ENCODE data around the gene FRRS1.
"Not testable (repeated sequence)": the region's sequence is repeated elsewhere in the genome, so short reads cannot be mapped to it uniquely, and the experiment has no call there.

The FRRS1 gene

GRCh38 chr1:99768104-99768503, 1.7 kb upstream of the FRRS1 start:
- DNase-seq (ENCODE audit: low read depth in 2 of 2), result no peak

GRCh38 chr1:99764909-99765308, 1.5 kb downstream of the FRRS1 start:
- no peak for DNase-seq (ENCODE audit: low read depth in 2 of 2)

GRCh38 chr1:99764439-99764838, 2.0 kb downstream of the FRRS1 start:
- DNase-seq (ENCODE audit: low read depth in 2 of 2), result no peak

- DNase-seq (ENCODE audit: low read depth in 2 of 2), result no peak
Measured at GRCh38 chr1:99763956-99764355, 2.5 kb downstream of the FRRS1 start.

- DNase-seq (ENCODE audit: low read depth in 2 of 2), result no peak
Measured at GRCh38 chr1:99761774-99762173, 4.7 kb downstream of the FRRS1 start.

- no peak for DNase-seq (ENCODE audit: low read depth in 2 of 2)
Measured at GRCh38 chr1:99759518-99760160, 6.8 kb downstream of the FRRS1 start.

- DNase-seq (ENCODE audit: low read depth in 2 of 2), result not testable (repeated sequence)
Measured at GRCh38 chr1:99758686-99759517, 7.5 kb downstream of the FRRS1 start.

- DNase-seq (ENCODE audit: low read depth in 2 of 2), result no peak
Measured at GRCh38 chr1:99758073-99758511, 8.3 kb downstream of the FRRS1 start.

GRCh38 chr1:99756598-99756997, 9.8 kb downstream of the FRRS1 start:
- DNase-seq (ENCODE audit: low read depth in 2 of 2), result no peak

- no peak for DNase-seq (ENCODE audit: low read depth in 2 of 2)
Measured at GRCh38 chr1:99755664-99756063, 10.8 kb downstream of the FRRS1 start.

- no peak for DNase-seq (ENCODE audit: low read depth in 2 of 2)
Measured at GRCh38 chr1:99754697-99755096, 11.7 kb downstream of the FRRS1 start.

- no peak for DNase-seq (ENCODE audit: low read depth in 2 of 2)
Measured at GRCh38 chr1:99754055-99754626, 12.3 kb downstream of the FRRS1 start.

- no peak for DNase-seq (ENCODE audit: low read depth in 2 of 2)
Measured at GRCh38 chr1:99751877-99752504, 14.4 kb downstream of the FRRS1 start.

- DNase-seq (ENCODE audit: low read depth in 2 of 2), result no peak
Measured at GRCh38 chr1:99749504-99750347, 16.7 kb downstream of the FRRS1 start.

GRCh38 chr1:99748419-99748818, 18.0 kb downstream of the FRRS1 start:
- no peak for DNase-seq (ENCODE audit: low read depth in 2 of 2)

GRCh38 chr1:99745684-99746083, 20.8 kb downstream of the FRRS1 start:
- DNase-seq (ENCODE audit: low read depth in 2 of 2), result no peak

- DNase-seq (ENCODE audit: low read depth in 2 of 2), result no peak
Measured at GRCh38 chr1:99745061-99745460, 21.4 kb downstream of the FRRS1 start.

- DNase-seq (ENCODE audit: low read depth in 2 of 2), result no peak
Measured at GRCh38 chr1:99740141-99740540, 26.3 kb downstream of the FRRS1 start.

GRCh38 chr1:99738858-99739465, 27.5 kb downstream of the FRRS1 start:
- DNase-seq (ENCODE audit: low read depth in 2 of 2), result no peak

- no peak for DNase-seq (ENCODE audit: low read depth in 2 of 2)
Measured at GRCh38 chr1:99737016-99737415, 29.4 kb downstream of the FRRS1 start.

- no peak for DNase-seq (ENCODE audit: low read depth in 2 of 2)
Measured at GRCh38 chr1:99735852-99736251, 30.6 kb downstream of the FRRS1 start.
